HPDE6-E6E7 (cell line): ENCODE results near the gene DYNLL2.
"Not testable (repeated sequence)": the region's sequence is repeated elsewhere in the genome, so short reads cannot be mapped to it uniquely, and the experiment has no call there.

Source experiments
- DNase-seq: peaks from one replicate; pipeline ENCODE4 v3.0.0; 2011; ENCODE audit warnings: missing footprints; ENCODE audit errors: extremely low spot score

The DYNLL2 gene

GRCh38 chr17:58072862-58073261 is 10.4 kb upstream of the DYNLL2 start:
- no peak for DNase-seq

- not testable (repeated sequence) for DNase-seq
Observed at GRCh38 chr17:58073266-58073665, 10.0 kb upstream of the DYNLL2 start.

- not testable (repeated sequence) for DNase-seq
Observed at GRCh38 chr17:58074406-58074805, 8.8 kb upstream of the DYNLL2 start.

- no peak for DNase-seq
Observed at GRCh38 chr17:58079300-58080033, 3.8 kb upstream of the DYNLL2 start.

- DNase-seq, result no peak
Observed at GRCh38 chr17:58081646-58082340, 1.4 kb upstream of the DYNLL2 start.

GRCh38 chr17:58082341-58082869 is 814 bp upstream of the DYNLL2 start:
- no peak for DNase-seq

GRCh38 chr17:58083491-58084316 is 485 bp downstream of the DYNLL2 start:
- DNase-seq, result no peak

GRCh38 chr17:58084317-58084981 is 1.2 kb downstream of the DYNLL2 start:
- DNase-seq, result peak; percentile 45

GRCh38 chr17:58085039-58085715 is 2.0 kb downstream of the DYNLL2 start:
- no peak for DNase-seq

GRCh38 chr17:58086953-58087352 is 3.7 kb downstream of the DYNLL2 start:
- DNase-seq, result no peak

GRCh38 chr17:58088624-58089023 is 5.4 kb downstream of the DYNLL2 start:
- no peak for DNase-seq

- DNase-seq, result no peak
Observed at GRCh38 chr17:58089111-58089510, 5.9 kb downstream of the DYNLL2 start.

- DNase-seq, result no peak
Observed at GRCh38 chr17:58091024-58091567, 7.9 kb downstream of the DYNLL2 start.

- no peak for DNase-seq
Observed at GRCh38 chr17:58092101-58092796, 9.0 kb downstream of the DYNLL2 start.

GRCh38 chr17:58092797-58093385 is 9.7 kb downstream of the DYNLL2 start:
- DNase-seq, result peak; percentile 44

GRCh38 chr17:58094118-58094517 is 10.9 kb downstream of the DYNLL2 start:
- DNase-seq, result no peak

- no peak for DNase-seq
Observed at GRCh38 chr17:58096892-58097291, 13.7 kb downstream of the DYNLL2 start.

- no peak for DNase-seq
Observed at GRCh38 chr17:58097384-58098088, 14.3 kb downstream of the DYNLL2 start.

GRCh38 chr17:58100506-58100905 is 17.3 kb downstream of the DYNLL2 start:
- no peak for DNase-seq
